ENCODE measurements around the gene CIAO2A.

GRCh38 chr15:64082757-64083156 lies 10.9 kb downstream of the CIAO2A start:
- TF ChIP-seq, protein P1, sequence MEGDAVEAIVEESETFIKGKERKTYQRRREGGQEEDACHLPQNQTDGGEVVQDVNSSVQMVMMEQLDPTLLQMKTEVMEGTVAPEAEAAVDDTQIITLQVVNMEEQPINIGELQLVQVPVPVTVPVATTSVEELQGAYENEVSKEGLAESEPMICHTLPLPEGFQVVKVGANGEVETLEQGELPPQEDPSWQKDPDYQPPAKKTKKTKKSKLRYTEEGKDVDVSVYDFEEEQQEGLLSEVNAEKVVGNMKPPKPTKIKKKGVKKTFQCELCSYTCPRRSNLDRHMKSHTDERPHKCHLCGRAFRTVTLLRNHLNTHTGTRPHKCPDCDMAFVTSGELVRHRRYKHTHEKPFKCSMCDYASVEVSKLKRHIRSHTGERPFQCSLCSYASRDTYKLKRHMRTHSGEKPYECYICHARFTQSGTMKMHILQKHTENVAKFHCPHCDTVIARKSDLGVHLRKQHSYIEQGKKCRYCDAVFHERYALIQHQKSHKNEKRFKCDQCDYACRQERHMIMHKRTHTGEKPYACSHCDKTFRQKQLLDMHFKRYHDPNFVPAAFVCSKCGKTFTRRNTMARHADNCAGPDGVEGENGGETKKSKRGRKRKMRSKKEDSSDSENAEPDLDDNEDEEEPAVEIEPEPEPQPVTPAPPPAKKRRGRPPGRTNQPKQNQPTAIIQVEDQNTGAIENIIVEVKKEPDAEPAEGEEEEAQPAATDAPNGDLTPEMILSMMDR (optimal IDR thresholded peaks at IDR 0.05 in 1 of 3, IDR thresholded peaks at IDR 0.05 in 1 of 3, conservative IDR thresholded peaks at IDR 0.05 in 1 of 3; ENCODE audit: extremely low read depth in 1 of 3, insufficient read depth in 2 of 3, low read length in 3 of 3), result no peak
- no peak for TF ChIP-seq EZH2 (IDR thresholded peaks at IDR 0.05; ENCODE audit: low read length)

Data from keratinocyte (primary cell).